Naive thymus-derived CD8-positive, alpha-beta T cell (primary cell): Measurements from ENCODE around the gene CCDC177. TPM values are rescaled to one million over a fixed set of nuclear protein-coding genes. Genes with fewer than 3 reads are reported as not detected.

Experiments
- ATAC-seq, 2 donors: fragments of 150-1000 bp; cut with Tn5 transposase in 1 of 2; sonication (Bioruptor Pico), chemical (Tn5 transposase) in 1 of 2; 1 replicate in 1 of 2; 2 replicates in 1 of 2; pipeline ENCODE4 v1.10.0; 2021; ENCODE audit warnings: mild to moderate bottlenecking in 2 of 2, moderate library complexity in 2 of 2
- POLR2A ChIA-PET: fragments of 350-600 bp; sonication (Branson Sonifier 250); formaldehyde crosslinking; loops from one replicate; lab custom pipeline; 2021; ENCODE audit warnings: antibody characterized with exemption; lab: Charles Lee
- DNase-seq, 10 donors: peaks; one replicate each; pipeline versions ENCODE4 v3.0.0 to v3.0.0-alpha.2; 2020 to 2022
- H3K27ac Mint-ChIP-seq, 10 donors: one replicate each; pipeline ENCODE4 v1.8.0; 2020 to 2022; ENCODE audit warnings: mild to moderate bottlenecking in 10 of 10, mixed read lengths in 10 of 10, moderate library complexity in 4 of 10, inconsistent platforms in 1 of 10
- H3K27me3 Mint-ChIP-seq, 5 donors: one replicate each; pipeline ENCODE4 v1.8.0; 2021 to 2022; ENCODE audit warnings: mixed read lengths in 5 of 5
- H3K36me3 Mint-ChIP-seq, 3 donors: one replicate each; pipeline ENCODE4 v1.8.0; 2020 to 2022; ENCODE audit warnings: mixed read lengths in 3 of 3, mild to moderate bottlenecking in 2 of 3, inconsistent platforms in 1 of 3
- H3K4me1 Mint-ChIP-seq, 4 donors: one replicate each; pipeline ENCODE4 v1.8.0; 2021 to 2022; ENCODE audit warnings: mixed read lengths in 4 of 4
- H3K4me3 Mint-ChIP-seq, 10 donors: one replicate each; pipeline ENCODE4 v1.8.0; 2020 to 2022; ENCODE audit warnings: mild to moderate bottlenecking in 10 of 10, mixed read lengths in 10 of 10, moderate library complexity in 6 of 10, inconsistent platforms in 1 of 10
- H3K9me3 Mint-ChIP-seq, 9 donors: one replicate each; pipeline ENCODE4 v1.8.0; 2020 to 2022; ENCODE audit warnings: mixed read lengths in 9 of 9, mild to moderate bottlenecking in 3 of 9, inconsistent platforms in 1 of 9, moderate library complexity in 1 of 9
- polyA plus RNA-seq, 3 donors: library from polyadenylated mRNA; unstranded; fragments of 300-500 nt; fragmentation: Illumina TruSeq; gene quantifications; one replicate each; pipeline ENCODE4 v1.2.3, GENCODE V29; 2021
- total RNA-seq, 8 experiments: library from RNA in 2 of 8; stranded (reverse) in 2 of 8; gene quantifications; one replicate each; pipeline ENCODE4 v1.2.3 and lab custom pipeline; 2021 to 2026

CCDC177 gene
- total and polyA plus RNA-seq, 5 experiments from 2014 or later: not detected

DNA sequence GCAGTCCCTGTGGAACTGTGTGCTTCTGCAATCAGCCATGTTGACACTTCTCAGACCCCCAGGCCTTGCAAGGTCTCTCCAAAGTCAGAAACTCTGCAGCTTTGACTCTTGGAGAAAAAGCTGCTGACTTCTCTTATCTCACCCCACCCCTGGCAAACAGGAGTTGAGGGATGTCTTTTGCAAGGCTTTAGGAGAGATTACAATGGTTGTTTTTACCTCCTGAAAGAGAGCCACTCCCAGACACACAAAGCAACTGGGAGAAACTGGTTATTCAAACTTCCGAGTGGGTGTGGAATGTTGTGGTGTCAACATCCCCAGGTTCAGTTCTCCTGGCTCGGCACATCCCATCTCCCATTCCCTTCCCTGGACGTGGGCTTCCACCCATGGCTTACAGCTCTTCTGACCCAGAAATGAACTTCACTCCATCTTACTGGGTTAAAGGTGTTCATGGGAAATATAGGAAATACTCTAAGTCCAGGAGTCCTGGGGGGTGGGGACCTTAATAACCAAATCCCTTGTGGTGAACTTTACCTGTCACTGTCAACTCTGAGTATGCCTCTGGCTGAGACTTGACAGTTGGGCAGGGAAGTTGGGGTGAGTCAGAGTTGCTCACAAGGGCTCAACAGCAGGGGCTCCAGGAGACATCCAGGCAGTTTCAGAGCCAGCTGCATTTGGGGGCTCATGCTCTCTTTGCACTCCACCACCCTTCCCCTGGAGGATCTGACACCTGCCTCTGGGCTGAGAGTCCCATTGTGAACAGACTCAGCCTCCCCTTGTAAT is 41.9 kb downstream of the CCDC177 start:
- no peaks in the 10 kb centered on the region for H3K4me1 Mint-ChIP-seq
- H3K27ac Mint-ChIP-seq: no peak overlapping the region

DNA sequence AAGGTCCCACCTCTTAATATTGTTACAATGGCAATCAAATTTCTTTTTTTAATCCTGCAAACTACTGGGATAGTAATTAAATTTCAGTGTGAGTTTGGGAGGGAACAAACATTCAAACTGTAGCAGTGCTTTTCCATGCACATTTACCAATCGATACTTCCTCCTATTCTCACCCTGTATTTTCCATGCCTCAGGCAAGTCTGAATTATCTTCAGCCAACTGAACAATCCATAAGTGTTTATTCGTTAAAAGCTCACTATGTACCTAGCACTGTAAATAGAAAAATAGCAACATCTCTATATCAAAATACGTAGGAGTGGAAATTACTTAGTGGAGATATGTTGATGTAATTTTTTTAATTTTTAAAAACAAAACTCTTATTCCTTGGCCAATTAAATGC is 43.5 kb downstream of the CCDC177 start:
- Mint-ChIP-seq H3K27me3 (peaks cover 8 to 32% (median 23%) of the 10 kb centered on the region in 5 donors), H3K27ac (no peak overlapping the region), H3K4me1 (no peaks in the 10 kb centered on the region), H3K9me3 (peaks cover 0 to 2% (median 0%) of the 10 kb centered on the region in 9 donors), H3K36me3 (no peaks in the 10 kb centered on the region), H3K4me3 (no peak overlapping the region)
- ATAC-seq (no peak), DNase-seq (no peak)
- POLR2A ChIA-PET: no interaction called here

More for the DNA sequence above, 41.9 kb downstream of the CCDC177 start:
- no peak overlapping the region for H3K4me3 Mint-ChIP-seq
- ATAC-seq (no peak), DNase-seq (no peak)
- H3K36me3 Mint-ChIP-seq: no peaks in the 10 kb centered on the region
- POLR2A ChIA-PET: no interaction called here
- H3K9me3 Mint-ChIP-seq: peaks cover 0 to 2% (median 0%) of the 10 kb centered on the region in 9 donors
- H3K27me3 Mint-ChIP-seq: peaks cover 9 to 41% (median 25%) of the 10 kb centered on the region in 5 donors

- Mint-ChIP-seq H3K4me3 (no peak overlapping the region), H3K4me1 (no peaks in the 10 kb centered on the region), H3K27ac (no peak overlapping the region), H3K9me3 (peaks cover 0 to 2% (median 0%) of the 10 kb centered on the region in 9 donors), H3K36me3 (no peaks in the 10 kb centered on the region), H3K27me3 (peaks cover 4 to 26% (median 15%) of the 10 kb centered on the region in 5 donors)
- DNase-seq: no peak
- POLR2A ChIA-PET: no interaction called here
- ATAC-seq: no peak
These were observed 44.6 kb downstream of the CCDC177 start for GRCh38 chr14:69530095-69530494.

DNA sequence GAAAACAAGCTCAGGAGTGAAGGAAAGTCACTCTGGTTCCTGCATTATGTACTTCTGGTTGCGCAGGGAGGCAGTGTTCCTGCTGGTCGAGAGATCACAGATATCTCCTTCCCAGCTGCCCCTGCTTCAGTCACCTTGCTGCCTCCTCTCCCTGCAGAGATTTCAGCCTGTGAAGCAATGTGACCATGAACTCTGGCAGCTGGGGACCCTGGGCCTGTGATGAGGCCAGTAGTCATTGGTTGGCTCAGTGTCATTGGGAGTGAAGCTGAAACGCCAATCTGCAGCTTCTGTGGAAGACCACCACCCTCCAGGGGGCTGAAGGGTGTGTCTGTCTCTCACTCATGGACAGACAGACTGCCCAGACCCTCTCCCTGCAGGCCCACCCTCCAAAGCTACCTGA is 45.1 kb downstream of the CCDC177 start:
- Mint-ChIP-seq H3K27ac (no peak overlapping the region), H3K27me3 (peaks cover 2 to 23% (median 10%) of the 10 kb centered on the region in 5 donors), H3K4me3 (no peak overlapping the region), H3K4me1 (no peaks in the 10 kb centered on the region), H3K9me3 (no peaks in the 10 kb centered on the region), H3K36me3 (no peaks in the 10 kb centered on the region)
- DNase-seq: no peak
- ATAC-seq: no peak
- POLR2A ChIA-PET: no interaction called here

- peak overlapping the region in 1 of 10 donors; percentile 34 for H3K27ac Mint-ChIP-seq
- no peak for ATAC-seq
- H3K9me3 Mint-ChIP-seq: no peaks in the 10 kb centered on the region
- H3K36me3 Mint-ChIP-seq: no peaks in the 10 kb centered on the region
- peaks cover 2 to 19% (median 8%) of the 10 kb centered on the region in 5 donors for H3K27me3 Mint-ChIP-seq
- H3K4me1 Mint-ChIP-seq: no peaks in the 10 kb centered on the region
- POLR2A ChIA-PET: no interaction called here
- H3K4me3 Mint-ChIP-seq: no peak overlapping the region
- no peak for DNase-seq
These were observed 45.7 kb downstream of the CCDC177 start for GRCh38 chr14:69528930-69529329.

- POLR2A ChIA-PET: no interaction called here
- no peaks in the 10 kb centered on the region for H3K36me3 Mint-ChIP-seq
These were observed 46.5 kb downstream of the CCDC177 start for GRCh38 chr14:69528143-69528542.

GRCh38 chr14:69527635-69528034 is 47.0 kb downstream of the CCDC177 start:
- no peaks in the 10 kb centered on the region for H3K36me3 Mint-ChIP-seq
- POLR2A ChIA-PET: no interaction called here
- H3K4me3 Mint-ChIP-seq: no peak overlapping the region
- DNase-seq (no peak), ATAC-seq (no peak)
- no peaks in the 10 kb centered on the region for H3K9me3 Mint-ChIP-seq
- peaks cover 2 to 15% (median 6%) of the 10 kb centered on the region in 5 donors for H3K27me3 Mint-ChIP-seq
- no peaks in the 10 kb centered on the region for H3K4me1 Mint-ChIP-seq
- H3K27ac Mint-ChIP-seq: no peak overlapping the region

More at GRCh38 chr14:69528143-69528542, 46.5 kb downstream of the CCDC177 start:
- Mint-ChIP-seq H3K27me3 (peaks cover 2 to 15% (median 6%) of the 10 kb centered on the region in 5 donors), H3K4me3 (no peak overlapping the region), H3K4me1 (no peaks in the 10 kb centered on the region), H3K27ac (no peak overlapping the region), H3K9me3 (no peaks in the 10 kb centered on the region)
- DNase-seq (no peak), ATAC-seq (no peak)

DNA sequence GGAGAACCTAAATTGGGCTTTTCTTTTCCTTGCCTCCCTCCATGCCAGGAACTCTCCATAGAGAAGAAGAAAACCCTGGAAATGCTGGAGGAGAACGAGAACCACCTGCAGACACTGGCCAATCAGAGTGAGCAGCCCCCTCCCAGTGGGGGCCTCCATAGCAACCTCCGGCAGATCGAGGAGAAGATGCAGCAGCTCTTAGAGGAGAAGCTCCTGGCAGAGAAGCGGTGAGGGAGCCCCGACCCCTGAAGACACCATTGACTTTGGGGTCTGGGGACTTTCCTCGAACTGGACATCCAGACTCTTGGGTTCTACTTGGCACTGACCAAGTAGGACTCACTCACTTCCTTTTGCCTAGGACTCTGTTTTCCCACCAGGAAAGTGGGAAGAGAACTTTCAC is 48.8 kb downstream of the CCDC177 start:
- peaks cover 0 to 15% (median 8%) of the 10 kb centered on the region in 5 donors for H3K27me3 Mint-ChIP-seq
- POLR2A ChIA-PET: no interaction called here
- H3K27ac Mint-ChIP-seq: no peak overlapping the region

DNA sequence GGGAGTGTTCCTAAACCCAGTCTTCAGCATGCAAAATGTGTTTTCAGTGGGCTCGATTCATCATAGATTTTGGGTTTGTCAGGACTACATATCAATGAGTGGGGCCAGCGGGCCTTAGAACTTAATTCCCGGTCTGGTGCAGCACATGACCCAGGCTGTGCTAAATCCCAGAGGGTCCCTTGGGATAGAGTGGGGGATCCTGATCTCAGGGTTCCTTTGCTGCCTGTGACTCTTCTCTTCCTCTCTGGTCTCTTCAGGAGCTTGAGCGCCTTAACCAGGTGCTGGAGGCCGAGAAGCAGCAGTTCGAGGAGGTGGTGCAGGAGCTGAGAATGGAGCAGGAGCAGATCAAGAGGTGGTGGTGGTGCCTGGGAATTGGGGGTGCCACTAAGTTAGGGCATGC is 52.6 kb downstream of the CCDC177 start:
- peaks cover 0 to 17% (median 10%) of the 10 kb centered on the region in 5 donors for H3K27me3 Mint-ChIP-seq
- H3K4me3 Mint-ChIP-seq: no peak overlapping the region
- no peak overlapping the region for H3K27ac Mint-ChIP-seq
- DNase-seq (no peak), ATAC-seq (no peak)
- H3K36me3 Mint-ChIP-seq: no peaks in the 10 kb centered on the region
- H3K4me1 Mint-ChIP-seq: peaks cover 0 to 1% (median 0%) of the 10 kb centered on the region in 4 donors
- POLR2A ChIA-PET: no interaction called here
- H3K9me3 Mint-ChIP-seq: no peaks in the 10 kb centered on the region

More for the DNA sequence above, 48.8 kb downstream of the CCDC177 start:
- ATAC-seq: no peak
- H3K9me3 Mint-ChIP-seq: no peaks in the 10 kb centered on the region
- DNase-seq: no peak
- no peaks in the 10 kb centered on the region for H3K4me1 Mint-ChIP-seq
- H3K36me3 Mint-ChIP-seq: no peaks in the 10 kb centered on the region
- no peak overlapping the region for H3K4me3 Mint-ChIP-seq

Other genes with a start within 250 kb of the CCDC177 start
- 100 to 1,000 TPM; 113 to 126 TPM for gene ERH, start 176.6 kb downstream of the CCDC177 start, total RNA-seq
- 10 to 100 TPM; 54.5 to 63.5 (median 58.9) TPM for gene ERH, start 176.6 kb downstream of the CCDC177 start, polyA plus RNA-seq
- 10 to 100 TPM; 35.0 to 35.9 TPM for gene SLC39A9, start 176.2 kb downstream of the CCDC177 start, total RNA-seq
- 10 to 100 TPM; 12.5 to 17.1 (median 13.0) TPM for gene SLC39A9, start 176.2 kb downstream of the CCDC177 start, polyA plus RNA-seq
- under 1 TPM; 0.18 to 0.25 TPM for gene PLEKHD1, start 90.1 kb downstream of the CCDC177 start, total RNA-seq
- not detected for gene PLEKHD1, start 90.1 kb downstream of the CCDC177 start, polyA plus RNA-seq
- 10 to 100 TPM; 34.7 to 38.8 TPM for gene SUSD6, start 36.7 kb upstream of the CCDC177 start, total RNA-seq
- gene SUSD6, start 36.7 kb upstream of the CCDC177 start, polyA plus RNA-seq: 1 to 10 TPM; 4.5 to 6.8 (median 5.6) TPM
- gene SRSF5, start 192.3 kb upstream of the CCDC177 start, total RNA-seq: 1,000 to 10,000 TPM; 1,187 to 1,211 TPM
- gene SRSF5, start 192.3 kb upstream of the CCDC177 start, polyA plus RNA-seq: 1,000 to 10,000 TPM; 1,279 to 1,496 (median 1,446) TPM
- gene SLC10A1, start 222.4 kb upstream of the CCDC177 start, total RNA-seq: not detected
- gene SLC10A1, start 222.4 kb upstream of the CCDC177 start, polyA plus RNA-seq: under 1 TPM in 1 of 3 donors, not detected in 2; 0.20 TPM